Caco-2 (cell line): ENCODE results near the gene NME5. TPM values are rescaled to one million over a fixed set of nuclear protein-coding genes. Genes with fewer than 3 reads are reported as not detected.

ENCODE experiments used
- BruUV-seq: library from RNA; stranded (reverse); fragments of 400-500 nt; replicated peaks from 2 replicates; lab custom pipeline; 2021; lab: Mats Ljungman, UMichigan
- CTCF ChIA-PET: fragments of 300-600 bp; sonication (Branson Sonifier 250); formaldehyde crosslinking; loops from one replicate; lab custom pipeline; 2022; ENCODE audit warnings: antibody characterized with exemption; lab: Charles Lee
- POLR2A ChIA-PET: fragments of 300-600 bp; sonication (Branson Sonifier 250); formaldehyde crosslinking; loops from one replicate; lab custom pipeline; 2022; ENCODE audit warnings: antibody characterized with exemption; lab: Charles Lee
- DNase-seq, 2 experiments: peaks; one replicate each; pipeline versions ENCODE4 v3.0.0 to v3.0.0-alpha.2; 2020 to 2022
- H3K27me3 ChIP-seq: replicated peaks from 2 replicates; pipeline ENCODE4 v1.6.0; 2011; ENCODE audit warnings: low read length; ENCODE audit not compliant: control insufficient read depth, insufficient read depth
- H3K36me3 ChIP-seq: 2 replicates; pipeline ENCODE4 v1.5.1; 2011; ENCODE audit warnings: low read length; ENCODE audit not compliant: control insufficient read depth, insufficient read depth
- H3K4me1 ChIP-seq: fragments of 250-450 bp; sonication (Bioruptor Pico); 2 replicates; pipeline ENCODE4 v1.5.1; 2020; ENCODE audit warnings: mild to moderate bottlenecking
- H3K4me3 ChIP-seq: 2 replicates; pipeline ENCODE4 v1.5.1; 2011; ENCODE audit warnings: low read depth, mild to moderate bottlenecking, control low read depth, low read length
- H3K9me3 ChIP-seq: fragments of 250-450 bp; sonication (Bioruptor Pico); 2 replicates; pipeline ENCODE4 v1.5.1; 2020; ENCODE audit warnings: mild to moderate bottlenecking, moderate library complexity
- H3K27ac Mint-ChIP-seq: one replicate; pipeline ENCODE4 v1.8.0; 2022; ENCODE audit warnings: mixed read lengths; ENCODE audit not compliant: unreplicated experiment
- H3K27me3 Mint-ChIP-seq: one replicate; pipeline ENCODE4 v1.8.0; 2022; ENCODE audit warnings: mixed read lengths; ENCODE audit not compliant: insufficient read depth, unreplicated experiment
- H3K36me3 Mint-ChIP-seq: one replicate; pipeline ENCODE4 v1.8.0; 2022; ENCODE audit warnings: mild to moderate bottlenecking, mixed read lengths; ENCODE audit not compliant: insufficient read depth, unreplicated experiment
- H3K4me1 Mint-ChIP-seq: one replicate; pipeline ENCODE4 v1.8.0; 2022; ENCODE audit warnings: low read depth, mixed read lengths; ENCODE audit not compliant: unreplicated experiment
- H3K4me3 Mint-ChIP-seq: one replicate; pipeline ENCODE4 v1.8.0; 2022; ENCODE audit warnings: mild to moderate bottlenecking, moderate library complexity, mixed read lengths; ENCODE audit not compliant: unreplicated experiment
- H3K9me3 Mint-ChIP-seq: one replicate; pipeline ENCODE4 v1.8.0; 2022; ENCODE audit warnings: mixed read lengths; ENCODE audit not compliant: unreplicated experiment
- CTCF ChIP-seq, 2 experiments: fragments of 200-600 bp in 1 of 2; IDR thresholded peaks; 1 replicate in 1 of 2; 2 replicates in 1 of 2; pipeline versions ENCODE4 v1.5.1 to v1.8.0; 2011 to 2022; ENCODE audit warnings: antibody characterized with exemption in 1 of 2, control low read depth in 1 of 2, inconsistent platforms in 1 of 2, low read depth in 1 of 2, low read length in 1 of 2, mild to moderate bottlenecking in 1 of 2, moderate library complexity in 1 of 2; ENCODE audit not compliant: insufficient read depth in 1 of 2, severe bottlenecking in 1 of 2, unreplicated experiment in 1 of 2
- intact Hi-C: fragments of 100-400 bp; cut with micrococcal nuclease; formaldehyde crosslinking; loops from one replicate; pipeline ENCODE4 v1.10.0; 2022; ENCODE audit not compliant: unreplicated experiment
- total RNA-seq: library from RNA; stranded (reverse); gene quantifications from 2 replicates; pipeline ENCODE4 v1.2.3, GENCODE V29; 2022

NME5 gene
- total RNA-seq, 1 experiment from 2014 or later = not detected

GRCh38 chr5:138083702-138084101 is 55.5 kb downstream of the NME5 start, which contains the start of gene WNT8A:
Gene WNT8A, plus strand, starts transcription at chr5:138084033. Its CDS starts 95 bp downstream, at chr5:138084128.
- H3K4me1 Mint-ChIP-seq = peaks cover 8% of the 10 kb centered on the region
- H3K27ac Mint-ChIP-seq = no peak within 1 kb of the TSS
- TF ChIP-seq CTCF (IDR thresholded peaks at IDR 0.05; ENCODE audit: insufficient read depth in 1 of 2, low read depth in 1 of 2, low read length in 1 of 2, severe bottlenecking in 1 of 2, unreplicated experiment in 1 of 2) = no peak
- H3K27me3 Mint-ChIP-seq = no peaks in the 10 kb centered on the region
- no TSS peak for BruUV-seq
- POLR2A ChIA-PET = no interaction called here
- no peak for DNase-seq
- H3K36me3 Mint-ChIP-seq = no peaks in the 10 kb centered on the region
- intact Hi-C loops = no loop called here
- Histone ChIP-seq H3K4me3 (no peak within 1 kb of the TSS), H3K27me3 (no peaks in the 10 kb centered on the region), H3K36me3 (no peaks in the 10 kb centered on the region), H3K9me3 (no peaks in the 10 kb centered on the region), H3K4me1 (peaks cover 9% of the 10 kb centered on the region)
- no peaks in the 10 kb centered on the region for H3K9me3 Mint-ChIP-seq
- no peak within 1 kb of the TSS for H3K4me3 Mint-ChIP-seq
- CTCF ChIA-PET = interaction anchor here (0.7 kb wide), 1 partner anchor 1900 kb away, joined by 3 read pairs; no protein-coding TSS in a partner anchor

- Mint-ChIP-seq H3K4me3 (no peak overlapping the region), H3K4me1 (peaks cover 16% of the 10 kb centered on the region), H3K9me3 (no peaks in the 10 kb centered on the region), H3K27me3 (no peaks in the 10 kb centered on the region), H3K36me3 (no peaks in the 10 kb centered on the region), H3K27ac (peak overlapping the region; percentile 62)
- BruUV-seq = no TSS peak
- Histone ChIP-seq H3K4me3 (no peak overlapping the region), H3K9me3 (no peaks in the 10 kb centered on the region), H3K4me1 (peaks cover 21% of the 10 kb centered on the region), H3K27me3 (no peaks in the 10 kb centered on the region), H3K36me3 (no peaks in the 10 kb centered on the region)
- ChIA-PET POLR2A (no interaction called here), CTCF (interaction anchor here (1.0 to 1.4 kb wide), 4 partner anchors 10 to 51 kb away, joined by 3 to 9 read pairs (median 4); no protein-coding TSS in a partner anchor)
- intact Hi-C loops = no loop called here
- TF ChIP-seq CTCF (IDR thresholded peaks at IDR 0.05; ENCODE audit: insufficient read depth in 1 of 2, low read depth in 1 of 2, low read length in 1 of 2, severe bottlenecking in 1 of 2, unreplicated experiment in 1 of 2) = peak in 1 of 2 experiments; percentile 2
- DNase-seq = peak; percentile 27 to 39
These were observed 57.2 kb downstream of the NME5 start for GRCh38 chr5:138082033-138082432.

- no TSS peak for BruUV-seq
- TF ChIP-seq CTCF (IDR thresholded peaks at IDR 0.05; ENCODE audit: insufficient read depth in 1 of 2, low read depth in 1 of 2, low read length in 1 of 2, severe bottlenecking in 1 of 2, unreplicated experiment in 1 of 2) = no peak
- no peak overlapping the region for H3K27ac Mint-ChIP-seq
- H3K9me3 Mint-ChIP-seq = no peaks in the 10 kb centered on the region
- H3K27me3 Mint-ChIP-seq = no peaks in the 10 kb centered on the region
- no peaks in the 10 kb centered on the region for H3K9me3 ChIP-seq
- H3K36me3 ChIP-seq = no peaks in the 10 kb centered on the region
- CTCF ChIA-PET = interaction anchor here (2.0 to 2.7 kb wide), 3 partner anchors 13 to 55 kb away, joined by 8 to 24 read pairs (median 8); no protein-coding TSS in a partner anchor
- DNase-seq = no peak
- no peaks in the 10 kb centered on the region for H3K36me3 Mint-ChIP-seq
- peaks cover 21% of the 10 kb centered on the region for H3K4me1 ChIP-seq
- intact Hi-C loops = no loop called here
- H3K4me3 Mint-ChIP-seq = no peak overlapping the region
- peaks cover 16% of the 10 kb centered on the region for H3K4me1 Mint-ChIP-seq
- H3K27me3 ChIP-seq = no peaks in the 10 kb centered on the region
- no peak overlapping the region for H3K4me3 ChIP-seq
- POLR2A ChIA-PET = interaction anchor here (0.5 kb wide), 1 partner anchor 254 kb away, joined by 3 read pairs; the partner anchor contains the start of gene CDC25C
These were observed 61.1 kb downstream of the NME5 start for GRCh38 chr5:138078006-138078643.
